ENCODE data around the gene COL27A1.

The COL27A1 gene

GRCh38 chr9:114153761-114154599 lies 1.4 kb upstream of the COL27A1 start:
- DNase-seq (ENCODE audit: low read depth in 1 of 2, low spot score in 1 of 2), result no peak
- Histone ChIP-seq H3K27me3 (ENCODE audit: insufficient read depth, poor library complexity, severe bottlenecking) (peaks cover 46% of the 10 kb centered on the region), H3K4me3 (replicated peaks; ENCODE audit: insufficient read depth, low read length) (no peak overlapping the region; the same call in 1 of the 2 replicates), H3K27ac (replicated peaks) (no peak overlapping the region)
- TF ChIP-seq GABPA (IDR thresholded peaks at IDR 0.05; ENCODE audit: low read depth), result no peak
- no peak for TF ChIP-seq SPI1 (IDR thresholded peaks at IDR 0.05; ENCODE audit: borderline replicate concordance, low read depth)
- TF ChIP-seq REST (IDR thresholded peaks at IDR 0.05; ENCODE audit: insufficient replicate concordance, low read depth), result no peak
- no peak for TF ChIP-seq CTCF (IDR thresholded peaks at IDR 0.05; ENCODE audit: insufficient read depth, low read length)
- no peak for TF ChIP-seq POLR2AphosphoS5 (IDR thresholded peaks at IDR 0.05; ENCODE audit: low read depth)

GRCh38 chr9:114154600-114155102 lies 686 bp upstream of the COL27A1 start:
- H3K27me3 ChIP-seq (ENCODE audit: insufficient read depth, poor library complexity, severe bottlenecking), result peaks cover 50% of the 10 kb centered on the region
- no peak overlapping the region for H3K27ac ChIP-seq (replicated peaks)
- no peak overlapping the region for H3K4me3 ChIP-seq (replicated peaks; ENCODE audit: insufficient read depth, low read length)
- no peak for DNase-seq (ENCODE audit: low read depth in 1 of 2, low spot score in 1 of 2)
- TF ChIP-seq REST (IDR thresholded peaks at IDR 0.05; ENCODE audit: insufficient replicate concordance, low read depth) (no peak), CTCF (IDR thresholded peaks at IDR 0.05; ENCODE audit: insufficient read depth, low read length) (no peak), GABPA (IDR thresholded peaks at IDR 0.05; ENCODE audit: low read depth) (no peak), SPI1 (IDR thresholded peaks at IDR 0.05; ENCODE audit: borderline replicate concordance, low read depth) (no peak), POLR2AphosphoS5 (IDR thresholded peaks at IDR 0.05; ENCODE audit: low read depth) (no peak)

- Histone ChIP-seq H3K4me3 (replicated peaks; ENCODE audit: insufficient read depth, low read length) (peak overlapping the region; percentile 51), H3K27ac (replicated peaks) (no peak overlapping the region), H3K27me3 (ENCODE audit: insufficient read depth, poor library complexity, severe bottlenecking) (peaks cover 50% of the 10 kb centered on the region)
- TF ChIP-seq POLR2AphosphoS5 (IDR thresholded peaks at IDR 0.05; ENCODE audit: low read depth) (no peak), SPI1 (IDR thresholded peaks at IDR 0.05; ENCODE audit: borderline replicate concordance, low read depth) (no peak), GABPA (IDR thresholded peaks at IDR 0.05; ENCODE audit: low read depth) (no peak), REST (IDR thresholded peaks at IDR 0.05; ENCODE audit: insufficient replicate concordance, low read depth) (no peak), CTCF (IDR thresholded peaks at IDR 0.05; ENCODE audit: insufficient read depth, low read length) (no peak)
- peak in 1 of 2 experiments; percentile 40 for DNase-seq (ENCODE audit: low read depth in 1 of 2, low spot score in 1 of 2)
These were observed 789 bp downstream of the COL27A1 start for GRCh38 chr9:114155995-114156656.
